Keratinocyte (primary cell): ENCODE data around the gene WDR83. TPM values are rescaled to one million over a fixed set of nuclear protein-coding genes. Genes with fewer than 3 reads are reported as not detected.

Source experiments
- DNase-seq: peaks from one replicate; pipeline ENCODE4 v3.0.0-alpha.2; 2011; ENCODE audit warnings: low read depth, missing footprints, low spot score
- FAIRE-seq: peaks from 2 replicates; lab custom pipeline; 2011; peaks lifted over from hg19 to GRCh38; lab: Jason Lieb, UNC
- H2AFZ ChIP-seq: 2 replicates; pipeline ENCODE4 v1.6.0; 2012; ENCODE audit warnings: low read length, control low read depth, inconsistent platforms; ENCODE audit not compliant: control insufficient read depth
- H3K27ac ChIP-seq: 2 replicates; pipeline ENCODE4 v1.5.1; 2011; ENCODE audit warnings: low read length; ENCODE audit not compliant: control insufficient read depth, insufficient read depth
- H3K27me3 ChIP-seq: 3 replicates; pipeline ENCODE4 v1.6.0; 2011; ENCODE audit warnings: low read length; ENCODE audit not compliant: control insufficient read depth, insufficient read depth; ENCODE audit errors: extremely low read depth
- H3K36me3 ChIP-seq, 2 experiments: 2 replicates in 1 of 2; 3 replicates in 1 of 2; pipeline ENCODE4 v1.5.1; 2011; ENCODE audit warnings: low read length in 2 of 2, mild to moderate bottlenecking in 1 of 2; ENCODE audit not compliant: control insufficient read depth in 2 of 2, insufficient read depth in 2 of 2; ENCODE audit errors: extremely low read depth in 1 of 2
- H3K4me1 ChIP-seq: 3 replicates; pipeline ENCODE4 v1.5.1; 2011; ENCODE audit warnings: low read length; ENCODE audit not compliant: control insufficient read depth, insufficient read depth; ENCODE audit errors: extremely low read depth
- H3K4me2 ChIP-seq: 3 replicates; pipeline ENCODE4 v1.6.0; 2011; ENCODE audit warnings: low read depth, low read length; ENCODE audit not compliant: control insufficient read depth, insufficient read depth; ENCODE audit errors: extremely low read depth
- H3K4me3 ChIP-seq, 3 experiments: fragments of 200-600 bp in 1 of 3; sonication (generic) in 1 of 3; 2 replicates in 2 of 3; 3 replicates in 1 of 3; pipeline ENCODE4 v1.5.1; 2011 to 2016; ENCODE audit warnings: low read length in 3 of 3, mild to moderate bottlenecking in 3 of 3, control low read depth in 2 of 3, inconsistent platforms in 1 of 3, low read depth in 1 of 3, mixed read lengths in 1 of 3, mixed run types in 1 of 3, moderate library complexity in 1 of 3; ENCODE audit not compliant: control insufficient read depth in 2 of 3, insufficient read depth in 2 of 3; ENCODE audit errors: extremely low read depth in 1 of 3
- H3K79me2 ChIP-seq: 2 replicates; pipeline ENCODE4 v1.6.0; 2012; ENCODE audit warnings: low read length; ENCODE audit not compliant: control insufficient read depth, insufficient read depth
- H3K9ac ChIP-seq: 3 replicates; pipeline ENCODE4 v1.6.0; 2011; ENCODE audit warnings: low read length; ENCODE audit not compliant: control insufficient read depth, insufficient read depth; ENCODE audit errors: extremely low read depth
- H3K9me1 ChIP-seq: 3 replicates; pipeline ENCODE4 v1.6.0; 2011; ENCODE audit warnings: low read length; ENCODE audit not compliant: control insufficient read depth, insufficient read depth; ENCODE audit errors: extremely low read depth
- H3K9me3 ChIP-seq: 2 replicates; pipeline ENCODE4 v1.5.1; 2012; ENCODE audit warnings: low read depth, low read length; ENCODE audit not compliant: control insufficient read depth
- H4K20me1 ChIP-seq: 3 replicates; pipeline ENCODE4 v1.6.0; 2011; ENCODE audit warnings: low read length; ENCODE audit not compliant: control insufficient read depth, insufficient read depth; ENCODE audit errors: extremely low read depth
- CTCF ChIP-seq, 3 experiments: IDR thresholded peaks in 1 of 3; conservative IDR thresholded peaks in 1 of 3; optimal IDR thresholded peaks in 1 of 3; 2 replicates in 2 of 3; 3 replicates in 1 of 3; pipeline versions ENCODE3 to v1.5.1; 2011; ENCODE audit warnings: low read length in 3 of 3, mild to moderate bottlenecking in 3 of 3, moderate library complexity in 2 of 3, control low read depth in 1 of 3, inconsistent platforms in 1 of 3; ENCODE audit not compliant: insufficient read depth in 2 of 3; ENCODE audit errors: extremely low read depth in 1 of 3
- EZH2 ChIP-seq: IDR thresholded peaks from one replicate; pipeline ENCODE4 v1.6.1; 2012; ENCODE audit warnings: inconsistent platforms, mild to moderate bottlenecking, low read length, moderate library complexity
- dilution Hi-C: fragments of 300-500 bp; cut with MboI; formaldehyde crosslinking; loops from one replicate; pipeline ENCODE4 v1.7.0; 2020; ENCODE audit warnings: low sequenced_read_pairs; ENCODE audit not compliant: extremely low pct_ligation_motif_present
- polyA plus RNA-seq, 5 experiments: library from polyadenylated mRNA; depleted of rRNA in 3 of 5; stranded (reverse) in 3 of 5; stranded (forward) in 1 of 5; unstranded in 1 of 5; fragments of >200 nt; gene quantifications; 1 replicate in 1 of 5; 2 replicates in 3 of 5; 3 replicates in 1 of 5; pipeline versions ENCODE4 v1.2.1 to v1.2.3, GENCODE V29; 2011 to 2012; ENCODE audit warnings: missing spikeins in 2 of 5, low read depth in 1 of 5, low replicate concordance in 1 of 5

The WDR83 gene
- polyA plus RNA-seq, 1 donor (not counting 4 experiments of a cell fraction or from before 2014, with no cell fraction given) = 3.8 TPM

GRCh38 chr19:12692960-12693359 lies 26.4 kb downstream of the WDR83 start:
- H3K27me3 ChIP-seq = no peaks in the 10 kb centered on the region
- H3K9me1 ChIP-seq = peaks cover 4% of the 10 kb centered on the region
- TF ChIP-seq CTCF (optimal IDR thresholded peaks at IDR 0.05 in 1 of 3, IDR thresholded peaks at IDR 0.05 in 1 of 3, conservative IDR thresholded peaks at IDR 0.05 in 1 of 3; ENCODE audit: extremely low read depth in 1 of 3, insufficient read depth in 2 of 3, low read length in 3 of 3) (no peak), EZH2 (no peak)
- H4K20me1 ChIP-seq = no peaks in the 10 kb centered on the region
- dilution Hi-C loops = no loop called here
- no peak overlapping the region for H3K4me3 ChIP-seq
- FAIRE-seq (no peak), DNase-seq (no peak)
- H3K9ac ChIP-seq = no peak overlapping the region
- H3K27ac ChIP-seq = no peak overlapping the region
- no peak overlapping the region for H3K4me2 ChIP-seq
- no peak overlapping the region for H2AFZ ChIP-seq
- H3K79me2 ChIP-seq = peaks cover 4% of the 10 kb centered on the region
- peaks cover 13% of the 10 kb centered on the region in 2 experiments for H3K36me3 ChIP-seq
- H3K9me3 ChIP-seq = no peaks in the 10 kb centered on the region
- peaks cover 6% of the 10 kb centered on the region for H3K4me1 ChIP-seq

GRCh38 chr19:12694641-12695040 lies 28.0 kb downstream of the WDR83 start:
- dilution Hi-C loops = no loop called here
- Histone ChIP-seq H3K27ac (no peak overlapping the region), H3K4me1 (peaks cover 6% of the 10 kb centered on the region), H3K9me1 (peaks cover 4% of the 10 kb centered on the region), H3K79me2 (peaks cover 4% of the 10 kb centered on the region), H3K36me3 (peaks cover 7 to 14% of the 10 kb centered on the region in 2 experiments), H3K4me2 (no peak overlapping the region), H3K9ac (no peak overlapping the region), H3K27me3 (no peaks in the 10 kb centered on the region), H3K4me3 (no peak overlapping the region), H2AFZ (no peak overlapping the region), H3K9me3 (no peaks in the 10 kb centered on the region), H4K20me1 (no peaks in the 10 kb centered on the region)
- DNase-seq (no peak), FAIRE-seq (no peak)
- TF ChIP-seq CTCF (optimal IDR thresholded peaks at IDR 0.05 in 1 of 3, IDR thresholded peaks at IDR 0.05 in 1 of 3, conservative IDR thresholded peaks at IDR 0.05 in 1 of 3; ENCODE audit: extremely low read depth in 1 of 3, insufficient read depth in 2 of 3, low read length in 3 of 3) (no peak), EZH2 (no peak)
